SU-DHL-6 (cell line): ENCODE results near the gene L1TD1.

Source experiments
- CTCF ChIP-seq: fragments of 200-600 bp; sonication (generic); IDR thresholded peaks from one replicate; pipeline ENCODE4 v1.5.1; 2017; ENCODE audit warnings: antibody characterized with exemption, mild to moderate bottlenecking, low read length, moderate library complexity; ENCODE audit not compliant: insufficient read depth, poor library complexity, severe bottlenecking
- EZH2phosphoT487 ChIP-seq: fragments of 200-600 bp; sonication (generic), shearing (Covaris generic); conservative IDR thresholded peaks from 2 replicates; pipeline ENCODE4 v1.6.1; 2018; ENCODE audit warnings: mild to moderate bottlenecking, antibody characterized with exemption, low read length, moderate library complexity, mixed read lengths

GRCh38 chr1:62159940-62160348, 34.7 kb upstream of the L1TD1 start:
- TF ChIP-seq CTCF (no peak), EZH2phosphoT487 (no peak)
